Hepatocyte (in vitro differentiated cells): Measurements from ENCODE around the gene DGKK.

Source experiments
- EZH2 ChIP-seq: fragments of 200-600 bp; sonication (generic); IDR thresholded peaks from 2 replicates; pipeline ENCODE4 v1.6.1; 2016; ENCODE audit warnings: antibody characterized with exemption, mild to moderate bottlenecking, borderline replicate concordance
- TF ChIP-seq, protein P1 (sequence below): fragments of 200-600 bp; sonication (generic); IDR thresholded peaks from 2 replicates; pipeline ENCODE4 v1.5.1; 2016; ENCODE audit warnings: antibody characterized with exemption, mild to moderate bottlenecking; ENCODE audit not compliant: poor library complexity

DNA sequence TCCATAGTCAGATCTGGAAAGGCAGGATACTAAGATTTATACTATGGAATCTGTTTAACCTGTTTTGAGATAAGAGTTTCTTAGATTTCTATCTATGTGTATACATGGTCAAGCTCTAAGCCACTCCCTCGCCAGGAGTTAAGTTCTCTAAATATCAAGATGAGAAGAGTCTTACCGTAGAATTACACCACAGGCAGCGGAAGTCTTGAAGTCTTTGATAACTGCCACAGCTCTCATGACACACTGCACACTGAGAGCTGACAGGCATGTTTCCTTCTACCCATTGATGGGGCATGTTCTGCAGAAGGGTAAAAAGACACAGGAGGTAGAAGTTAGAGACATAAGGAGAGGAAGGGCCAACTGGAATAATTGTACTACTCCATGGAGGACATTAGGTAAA, 67.7 kb downstream of the DGKK start:
- no peak for TF ChIP-seq EZH2
- TF ChIP-seq, protein P1, sequence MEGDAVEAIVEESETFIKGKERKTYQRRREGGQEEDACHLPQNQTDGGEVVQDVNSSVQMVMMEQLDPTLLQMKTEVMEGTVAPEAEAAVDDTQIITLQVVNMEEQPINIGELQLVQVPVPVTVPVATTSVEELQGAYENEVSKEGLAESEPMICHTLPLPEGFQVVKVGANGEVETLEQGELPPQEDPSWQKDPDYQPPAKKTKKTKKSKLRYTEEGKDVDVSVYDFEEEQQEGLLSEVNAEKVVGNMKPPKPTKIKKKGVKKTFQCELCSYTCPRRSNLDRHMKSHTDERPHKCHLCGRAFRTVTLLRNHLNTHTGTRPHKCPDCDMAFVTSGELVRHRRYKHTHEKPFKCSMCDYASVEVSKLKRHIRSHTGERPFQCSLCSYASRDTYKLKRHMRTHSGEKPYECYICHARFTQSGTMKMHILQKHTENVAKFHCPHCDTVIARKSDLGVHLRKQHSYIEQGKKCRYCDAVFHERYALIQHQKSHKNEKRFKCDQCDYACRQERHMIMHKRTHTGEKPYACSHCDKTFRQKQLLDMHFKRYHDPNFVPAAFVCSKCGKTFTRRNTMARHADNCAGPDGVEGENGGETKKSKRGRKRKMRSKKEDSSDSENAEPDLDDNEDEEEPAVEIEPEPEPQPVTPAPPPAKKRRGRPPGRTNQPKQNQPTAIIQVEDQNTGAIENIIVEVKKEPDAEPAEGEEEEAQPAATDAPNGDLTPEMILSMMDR = no peak
